GM21528 (cell line): ENCODE data around the gene RSRP1.
"Not testable (repeated sequence)": the region's sequence is repeated elsewhere in the genome, so short reads cannot be mapped to it uniquely, and the experiment has no call there.

Experiments used
- ATAC-seq: cut with Tn5 transposase; IDR thresholded peaks from one replicate; pipeline ENCODE4 v1.9.1; 2021; ENCODE audit warnings: mild to moderate bottlenecking, moderate library complexity; ENCODE audit not compliant: unreplicated experiment, low FRiP score

RSRP1 gene

DNA sequence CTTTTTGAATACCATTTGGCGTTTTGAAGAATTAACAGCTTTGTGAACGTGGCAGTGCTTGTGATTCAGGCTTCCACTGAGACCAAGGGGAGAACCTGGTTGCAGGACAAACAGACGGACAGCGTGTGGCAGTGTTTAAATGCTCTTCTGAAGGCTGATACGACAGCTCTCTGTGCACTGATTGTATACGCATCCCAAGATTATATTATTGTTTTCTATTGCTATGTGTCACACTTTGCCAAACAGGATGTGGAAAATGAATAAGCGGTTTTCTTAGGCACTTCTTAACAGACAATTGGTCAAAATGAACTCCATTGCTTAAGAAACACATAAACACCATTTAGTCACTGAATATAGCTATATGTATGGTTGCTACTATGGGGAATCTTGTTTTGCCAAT lies 12.6 kb upstream of the RSRP1 start:
- ATAC-seq, result not testable (repeated sequence)

DNA sequence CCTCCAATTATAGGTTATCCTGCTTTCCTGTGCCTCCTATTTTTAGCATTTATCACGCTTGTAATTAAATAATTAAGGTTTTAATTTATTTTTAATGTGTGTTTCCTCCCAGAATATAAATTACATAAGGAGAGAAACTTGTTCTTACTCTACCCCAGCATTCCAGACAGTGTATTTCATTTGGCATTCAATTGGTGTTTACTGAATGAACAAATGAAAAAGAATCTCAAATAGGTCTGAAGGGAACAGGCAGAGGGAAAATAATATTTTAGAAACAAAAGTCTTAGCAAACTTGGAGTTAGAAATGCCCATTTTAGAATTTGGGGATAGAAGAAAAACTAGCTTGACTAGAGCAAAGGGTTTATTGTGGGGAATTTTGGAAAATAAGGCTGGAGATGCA lies 9.9 kb upstream of the RSRP1 start:
- no peak for ATAC-seq

DNA sequence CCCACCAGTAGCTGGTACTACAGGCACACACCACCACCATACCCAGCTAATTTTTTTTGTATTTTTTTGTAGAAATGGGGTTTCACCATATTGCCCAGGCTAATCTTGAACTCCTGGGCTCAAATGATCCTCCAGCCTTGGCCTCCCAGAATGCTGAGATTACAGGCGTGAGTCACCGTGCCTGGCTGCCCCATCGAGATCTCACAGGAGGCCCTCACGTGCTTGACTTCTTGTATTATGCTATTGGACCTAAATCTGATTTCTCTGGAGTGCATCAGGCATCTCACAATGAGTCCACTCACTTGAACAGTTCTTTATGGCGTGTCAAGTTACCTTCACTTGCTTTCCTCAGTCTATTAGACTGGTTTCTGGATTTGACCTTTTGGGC lies 9.3 kb upstream of the RSRP1 start:
- no peak for ATAC-seq

DNA sequence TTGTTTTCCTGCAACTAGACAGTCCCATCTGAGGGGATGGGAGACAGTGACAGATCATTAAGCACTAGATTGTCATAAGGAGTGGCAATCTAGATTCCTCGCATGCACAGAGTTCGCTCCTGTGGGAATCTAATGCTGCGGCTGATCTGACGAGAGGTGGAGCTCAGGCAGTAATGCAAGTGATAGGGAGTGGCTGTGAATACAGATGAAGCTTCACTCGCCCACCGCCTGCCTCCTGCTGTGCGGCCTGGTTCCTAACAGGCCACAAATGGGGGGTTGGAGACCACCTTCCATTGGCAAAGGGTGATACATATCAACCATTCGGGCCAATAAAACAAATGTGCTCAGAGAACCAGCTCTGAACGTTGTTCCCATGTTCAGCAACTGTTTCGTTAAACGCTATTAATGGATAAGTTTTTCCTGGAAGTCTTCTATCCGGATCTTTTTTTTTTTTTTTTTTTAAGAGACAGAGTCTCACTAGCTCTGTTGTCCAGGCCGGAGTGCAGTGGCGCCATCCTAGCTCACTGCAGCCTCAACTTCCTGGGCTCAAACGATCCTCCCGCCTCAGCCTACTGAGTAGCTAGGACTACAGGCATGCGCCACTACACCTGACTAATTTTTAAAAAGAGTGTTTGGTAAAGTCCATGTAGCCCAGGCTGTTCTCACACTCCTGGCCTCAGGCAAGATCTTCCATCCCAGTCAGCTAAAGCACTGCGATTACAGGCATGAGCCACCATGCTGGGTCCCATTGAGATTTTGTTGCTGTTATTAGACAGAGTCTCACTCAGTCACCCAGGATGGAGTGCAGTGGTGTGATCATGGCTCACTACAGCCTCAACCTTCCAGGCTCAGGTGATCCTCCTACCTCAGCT lies 8.7 kb upstream of the RSRP1 start:
- ATAC-seq, result no peak

DNA sequence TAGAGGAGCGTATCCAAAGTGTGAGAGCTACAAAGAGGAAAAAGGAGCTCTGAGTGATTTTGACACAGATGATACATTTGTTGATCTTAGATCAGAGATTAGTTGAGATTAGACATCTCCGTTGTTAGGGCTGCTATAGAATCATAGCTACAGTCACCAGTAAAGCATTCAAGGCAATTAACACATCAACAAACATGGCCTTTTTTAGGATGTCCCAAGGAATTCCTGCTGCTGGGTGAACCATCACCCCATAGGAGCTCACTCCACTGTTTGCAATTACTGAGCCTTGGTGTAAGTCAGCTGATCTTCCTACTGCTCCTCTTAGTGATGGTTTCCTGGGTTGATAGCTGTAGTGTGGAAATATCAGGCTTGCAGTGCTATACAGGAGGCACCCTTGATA lies 6.7 kb upstream of the RSRP1 start:
- ATAC-seq, result no peak

DNA sequence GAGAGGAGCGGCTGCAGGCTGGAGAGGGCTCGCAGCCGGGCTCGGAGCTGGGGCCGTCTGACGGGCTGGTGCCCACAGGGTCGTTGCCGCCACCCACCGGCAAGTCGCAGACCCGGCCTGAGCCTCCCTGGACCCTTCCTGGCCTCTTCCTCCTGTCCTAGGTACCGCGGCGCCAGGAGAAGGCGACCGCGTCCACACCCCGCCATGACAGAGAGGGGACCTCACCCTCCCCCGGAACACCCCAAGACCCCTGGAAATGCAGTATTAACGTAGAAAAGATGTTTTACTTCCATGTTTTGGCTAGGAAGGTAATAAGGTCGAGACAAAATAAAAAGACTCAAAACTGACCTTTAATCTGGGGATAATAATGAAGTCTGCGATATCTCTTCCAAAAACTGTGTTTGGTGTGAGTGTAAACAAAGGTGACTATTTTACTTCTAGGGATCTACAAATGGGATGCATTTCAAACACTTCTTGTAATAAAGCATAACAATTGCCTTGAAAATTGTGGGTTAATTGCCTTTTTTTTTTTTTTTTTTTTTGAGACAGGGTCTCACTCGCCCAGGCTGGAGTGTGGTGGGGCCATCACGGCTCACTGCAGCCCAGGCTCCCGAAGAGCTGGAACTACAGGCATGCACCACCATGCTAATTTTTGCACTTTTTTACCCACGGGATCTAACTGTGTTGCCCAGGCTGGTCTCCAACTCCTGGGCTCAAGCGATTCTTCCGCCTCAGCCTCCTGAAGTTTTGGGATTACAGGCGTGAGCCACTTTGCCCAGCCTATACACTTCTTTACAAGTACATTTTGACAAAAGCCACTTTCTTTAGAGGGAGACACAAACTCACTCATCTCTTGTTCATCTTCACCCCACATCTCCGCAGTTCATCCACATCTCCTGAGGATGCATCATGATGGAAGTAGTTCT lies 838 bp upstream of the RSRP1 start:
- peak; percentile 40 for ATAC-seq

DNA sequence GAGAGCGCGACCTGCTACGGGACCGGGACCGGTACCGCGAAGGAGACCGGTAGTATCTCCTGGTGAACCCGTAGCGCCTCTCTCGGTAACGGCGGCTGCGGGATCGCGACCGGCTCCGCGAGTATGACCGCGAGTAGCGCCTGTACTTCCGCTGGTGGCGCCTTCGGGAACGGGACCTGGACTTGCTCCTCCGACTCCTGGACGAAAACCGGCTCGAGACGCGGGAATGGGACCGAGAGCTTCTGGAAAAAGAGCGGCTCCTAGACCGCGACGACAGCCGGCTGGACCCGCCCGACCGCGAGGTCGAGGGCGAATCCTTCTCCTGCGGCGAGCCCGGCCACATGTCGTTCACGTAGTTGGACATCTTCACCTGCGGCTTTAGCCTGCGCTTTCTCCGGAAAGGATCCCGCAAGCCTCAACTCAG lies 642 bp downstream of the RSRP1 start:
- ATAC-seq, result peak; percentile 11

DNA sequence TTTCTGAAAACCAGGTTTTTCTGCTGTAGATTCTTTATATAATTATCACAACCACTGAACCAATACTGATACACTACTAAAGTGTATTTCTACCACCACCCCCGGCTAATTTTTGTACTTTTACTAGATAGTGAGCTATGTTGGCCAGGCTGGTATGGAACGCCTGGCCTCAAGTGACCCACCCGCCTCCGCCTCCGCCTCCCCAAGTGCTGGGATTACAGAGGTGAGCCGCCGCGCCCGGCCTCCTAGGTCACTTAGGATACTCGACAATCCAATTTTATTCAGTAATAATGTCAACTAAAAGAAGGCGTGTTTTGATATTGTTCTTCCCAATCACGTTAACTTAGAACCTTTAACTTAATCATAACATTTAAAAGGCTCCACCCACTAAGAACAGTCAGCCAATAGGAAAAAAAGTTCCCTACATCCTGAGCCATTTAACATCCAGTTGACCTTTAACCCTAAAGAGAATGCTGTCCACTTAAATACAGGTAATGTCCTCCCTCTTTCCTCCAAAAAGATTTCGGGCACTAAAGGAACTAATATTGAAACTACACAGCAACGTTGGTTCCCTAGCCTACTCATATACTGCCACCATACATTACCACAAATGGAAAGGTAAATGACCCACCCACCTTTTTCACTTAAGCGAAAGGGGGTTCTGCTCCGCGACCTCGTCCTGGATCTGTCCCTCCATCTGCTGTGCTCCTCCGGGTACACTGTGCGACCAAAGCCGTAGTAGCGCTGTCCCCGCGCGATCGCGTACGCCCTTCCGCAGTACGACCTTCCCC lies 1.2 kb downstream of the RSRP1 start:
- peak; percentile 1 for ATAC-seq

DNA sequence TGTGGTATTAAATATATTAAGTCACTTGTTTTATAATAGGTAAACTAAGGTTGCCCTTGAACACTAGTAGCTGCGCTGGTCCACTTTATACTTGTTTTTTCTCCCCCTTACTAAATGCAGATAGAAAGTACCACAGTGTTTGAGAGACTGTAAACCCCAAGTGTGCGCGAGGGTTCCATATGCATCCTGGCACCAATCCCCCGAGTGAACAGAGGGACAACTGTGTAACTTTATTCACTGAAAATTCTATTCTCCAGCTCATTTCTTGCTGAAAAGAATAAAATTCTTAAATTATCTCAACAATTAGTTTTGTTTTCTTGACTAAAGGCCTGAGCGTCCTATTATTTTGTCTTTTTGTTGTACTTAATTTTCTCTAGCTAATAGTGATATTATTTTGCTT lies 1.9 kb downstream of the RSRP1 start:
- ATAC-seq, result no peak

DNA sequence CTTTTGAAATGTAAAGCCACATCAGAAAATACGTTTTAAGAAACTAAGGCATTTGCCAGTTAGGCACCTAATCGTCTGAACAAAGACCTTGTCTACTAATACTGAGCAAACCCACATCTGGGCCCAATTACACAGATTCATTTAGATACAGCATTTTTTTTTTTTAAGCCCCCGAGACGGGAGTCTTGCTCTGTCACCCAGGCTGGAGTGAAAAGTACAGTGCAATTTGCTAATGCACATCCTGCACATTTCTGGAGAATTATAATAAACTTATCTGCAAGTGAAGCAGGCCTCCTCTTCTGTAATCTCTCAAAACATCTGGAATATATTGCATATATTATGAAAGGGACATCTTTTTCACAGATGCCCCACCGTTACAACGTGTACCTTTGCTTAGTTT lies 3.3 kb downstream of the RSRP1 start:
- no peak for ATAC-seq

DNA sequence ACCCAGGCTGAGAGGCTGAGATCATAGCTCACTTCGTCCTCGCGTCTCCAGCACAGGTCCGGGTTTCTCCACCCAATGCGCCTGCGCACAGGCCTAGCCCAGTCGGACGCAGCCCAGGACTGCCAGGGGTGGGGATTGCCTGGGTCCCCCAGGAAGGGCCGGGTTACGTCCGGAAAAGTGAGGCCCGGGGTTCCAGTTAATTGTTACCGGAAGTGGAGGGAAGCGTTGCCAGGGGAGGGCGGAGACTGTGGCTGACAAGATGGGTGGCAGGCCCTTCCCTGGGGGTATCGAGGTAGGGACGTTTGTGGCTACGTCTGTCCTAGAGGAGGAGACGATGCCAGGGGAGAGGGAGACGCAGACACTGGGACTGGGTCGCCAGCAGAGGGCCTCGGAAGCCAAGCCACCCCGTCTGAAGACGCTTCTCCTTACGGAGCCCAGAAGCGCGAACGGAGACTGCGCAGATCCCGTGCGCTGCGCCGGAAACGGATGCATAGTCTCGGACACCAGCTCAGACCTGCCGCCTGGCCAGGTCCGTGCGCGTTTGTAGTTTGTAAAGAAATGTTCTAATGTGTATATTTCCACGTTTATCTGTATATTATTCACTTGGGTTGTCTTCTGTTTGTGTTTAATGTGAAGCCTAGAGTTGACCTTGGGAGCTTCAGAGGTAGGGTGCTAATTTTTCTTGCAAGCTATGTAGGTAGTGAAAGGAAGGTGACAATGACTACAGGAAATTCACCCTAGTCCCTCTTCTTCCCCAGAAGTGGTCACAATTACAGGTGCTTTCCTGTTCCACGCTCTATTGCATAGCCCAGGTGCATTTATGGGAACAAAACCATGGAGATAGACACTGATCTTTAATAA lies 7.3 kb downstream of the RSRP1 start:
- ATAC-seq, result peak; percentile 66

DNA sequence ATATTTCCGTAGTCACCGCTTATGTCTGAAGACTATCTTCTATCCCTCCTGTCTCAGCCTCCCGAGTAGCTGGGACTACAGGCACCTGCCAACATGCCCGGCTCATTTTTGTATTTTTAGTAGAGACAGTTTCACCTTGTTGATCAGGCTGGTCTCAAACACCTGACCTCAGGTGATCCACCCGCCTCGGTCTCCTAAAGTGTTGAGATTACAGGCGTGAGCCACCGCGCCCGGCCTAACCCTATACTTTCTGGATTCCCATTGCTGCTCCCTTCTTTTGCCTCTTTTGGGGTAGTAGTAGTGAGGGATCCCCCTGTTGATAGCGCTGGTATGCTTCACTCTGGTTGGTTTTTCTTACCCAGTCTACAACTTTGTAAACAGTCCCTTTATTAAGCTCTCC lies 9.2 kb downstream of the RSRP1 start:
- no peak for ATAC-seq

DNA sequence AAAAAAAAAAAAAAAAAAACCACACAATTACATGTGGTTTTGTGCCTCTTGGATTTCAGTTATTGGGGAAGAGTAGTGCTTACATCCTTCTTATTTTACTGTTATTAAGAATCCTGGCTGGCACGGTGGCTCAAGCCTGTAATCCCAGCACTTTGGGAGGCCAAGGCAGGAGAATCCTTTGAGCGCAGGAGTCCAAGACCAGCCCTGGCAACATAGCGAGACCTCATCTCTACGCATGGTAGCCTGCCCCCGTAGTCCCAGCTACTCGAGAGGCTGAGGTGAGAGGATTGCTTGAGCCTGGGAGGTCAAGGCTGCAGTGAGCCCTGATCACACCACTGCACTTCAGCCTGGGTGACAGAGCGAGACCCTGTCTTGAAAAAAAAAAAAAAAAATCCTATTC lies 11.0 kb downstream of the RSRP1 start:
- ATAC-seq, result not testable (repeated sequence)

DNA sequence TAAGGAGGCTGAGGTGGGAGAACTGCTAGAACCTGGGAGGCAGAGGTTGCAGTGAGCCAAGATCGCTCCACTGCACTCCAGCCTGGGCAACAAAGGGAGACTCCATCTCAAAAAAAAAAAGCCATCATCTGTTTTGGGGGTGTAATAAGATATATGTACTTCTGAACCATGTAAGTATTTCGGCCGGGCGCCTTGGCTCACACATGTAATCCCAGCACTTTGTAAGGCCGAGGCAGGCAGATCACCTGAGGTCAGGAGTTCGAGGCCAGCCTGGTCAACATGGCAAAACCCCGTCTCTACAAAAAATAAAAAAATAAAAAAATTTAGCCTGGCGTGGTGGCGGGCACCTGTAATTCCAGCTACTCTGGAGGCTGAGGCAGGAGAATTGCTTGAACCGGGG lies 11.8 kb downstream of the RSRP1 start:
- ATAC-seq, result not testable (repeated sequence)

DNA sequence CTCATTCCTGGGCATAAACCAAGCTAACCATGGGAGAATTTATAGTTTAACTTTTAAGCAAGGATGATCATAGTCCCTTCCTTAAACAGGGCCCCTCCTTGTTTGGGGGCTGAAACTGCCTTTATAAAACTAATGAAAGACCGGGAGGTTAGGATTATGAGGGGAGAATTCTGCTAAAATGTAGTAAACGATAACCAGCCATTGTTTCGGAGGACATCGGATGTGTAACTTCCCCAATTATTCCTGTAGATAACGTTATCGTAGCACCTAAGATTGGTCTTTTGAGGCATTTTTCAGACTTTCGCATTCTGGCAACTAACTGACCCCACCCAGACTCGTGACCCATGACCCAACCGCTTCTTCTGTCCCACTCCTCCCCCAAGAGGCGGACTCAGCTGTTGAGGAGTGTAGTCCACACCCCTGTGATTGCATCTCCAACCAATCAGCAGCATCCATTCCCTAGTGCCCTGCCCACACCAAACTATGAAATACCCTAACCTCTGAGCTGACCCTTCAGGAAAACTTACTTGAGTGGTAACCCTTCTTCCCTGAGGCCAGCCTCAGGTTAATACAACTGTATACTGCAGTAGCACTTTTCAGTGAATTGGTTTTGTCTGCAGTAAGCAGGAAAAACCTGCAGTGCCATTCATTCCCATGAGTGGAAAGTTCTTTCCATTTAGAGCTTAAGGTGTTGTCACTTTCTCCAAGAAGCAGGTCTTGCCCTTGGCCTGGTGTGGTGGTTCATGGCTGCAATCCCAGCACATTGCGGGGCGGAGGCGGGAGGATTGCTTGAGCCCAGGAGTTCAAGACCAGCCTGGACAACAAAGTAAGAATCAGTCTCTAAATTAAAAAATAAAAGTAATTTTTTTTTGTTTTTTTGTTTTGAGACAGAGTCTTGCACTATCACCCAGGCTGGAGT lies 14.1 kb downstream of the RSRP1 start:
- peak; percentile 49 for ATAC-seq

DNA sequence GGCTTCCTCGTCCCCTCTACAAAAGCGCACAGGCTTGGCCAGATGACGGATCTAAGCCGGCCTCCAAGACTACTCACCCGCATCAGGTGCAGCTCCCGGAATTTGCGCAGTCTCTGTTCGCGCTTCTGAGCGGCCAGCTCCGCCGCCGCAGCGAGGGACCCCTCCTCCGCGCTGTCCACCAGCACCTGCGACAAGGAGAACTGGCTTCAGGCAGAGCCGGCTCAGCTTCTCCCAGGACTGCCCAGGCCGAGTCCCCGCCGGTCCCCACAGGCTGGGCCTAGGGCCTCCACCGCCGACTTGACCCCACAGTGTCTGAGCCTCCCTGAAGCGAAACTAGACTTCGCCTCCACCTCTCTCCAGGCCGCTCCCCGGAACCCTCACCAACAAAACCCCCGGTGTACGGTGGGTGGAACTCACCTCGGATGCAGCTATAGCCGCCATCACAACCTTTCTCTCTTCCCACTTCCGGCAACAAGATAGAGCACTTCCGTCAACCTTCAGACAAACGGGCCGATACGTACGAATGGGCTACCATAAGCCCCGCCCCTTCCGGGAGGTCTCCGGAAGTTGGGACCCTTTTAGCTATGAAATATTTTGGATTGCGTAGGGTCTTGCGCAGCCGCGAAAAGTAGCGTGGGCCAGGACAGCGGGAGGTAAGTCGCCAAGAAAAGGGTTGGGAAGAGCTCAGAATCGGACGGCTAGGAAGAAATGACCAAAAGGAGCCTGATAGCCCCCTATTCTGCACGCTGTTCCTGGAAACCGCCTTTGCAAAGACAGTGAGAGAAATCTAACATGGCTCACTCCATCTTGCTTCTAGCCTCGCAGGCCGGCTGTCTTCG lies 15.0 kb downstream of the RSRP1 start, which contains the start of gene SYF2:
SYF2 (minus strand) TSS at position 476 of the 839 bp plus-strand sequence; CDS start at position 441, 35 bp downstream.
- peak; percentile 74 for ATAC-seq

DNA sequence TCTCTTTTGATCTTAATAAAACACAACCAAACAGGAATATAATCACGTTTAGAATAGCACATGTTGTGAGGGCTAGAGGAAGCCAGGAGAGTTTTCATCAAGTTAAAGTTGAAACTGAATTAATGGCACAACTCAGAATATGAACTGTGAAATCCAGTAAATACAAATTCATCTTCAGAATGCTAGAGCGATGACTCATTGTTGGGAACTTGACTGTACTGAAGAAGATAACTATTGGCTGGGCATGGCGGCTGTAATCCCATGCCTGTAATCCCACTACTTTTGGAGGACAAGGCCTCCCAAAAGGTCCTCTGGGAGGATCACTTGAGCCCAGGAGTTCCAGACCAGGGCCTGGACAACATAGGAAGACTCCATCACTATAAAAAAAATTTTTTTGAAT lies 23.8 kb downstream of the RSRP1 start:
- no peak for ATAC-seq

DNA sequence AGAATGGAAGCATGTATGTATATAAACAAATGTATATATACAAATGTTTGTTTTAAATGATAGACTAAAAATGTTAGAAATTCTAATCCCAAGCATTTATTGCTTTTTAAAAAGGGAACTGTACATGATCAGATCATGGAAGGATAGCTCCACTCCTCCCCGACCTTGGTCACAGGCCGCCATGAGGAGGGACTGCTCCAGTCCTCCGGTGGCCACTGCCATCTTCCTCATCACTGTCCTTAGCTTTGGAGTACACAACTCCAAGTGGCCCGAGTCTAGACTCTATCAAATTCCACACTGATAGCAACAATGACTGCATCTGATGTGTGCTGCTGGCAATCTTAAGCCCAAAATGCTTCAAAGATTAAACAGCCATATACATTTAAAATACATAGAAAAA lies 24.6 kb downstream of the RSRP1 start:
- no peak for ATAC-seq
